ENCODE results near the gene AOC1. TPM values are rescaled to one million over a fixed set of nuclear protein-coding genes. Genes with fewer than 3 reads are reported as not detected.

AOC1 gene
- total RNA-seq (2013; cell fraction: nucleolus; rRNA removed): not detected in 2 replicates
- total RNA-seq (2014; rRNA removed): not detected in 2 replicates
- not detected in 2 replicates for total RNA-seq (2014; rRNA removed; fragmentation: Illumina TruSeq; extraction: Trizol)
- not detected in 2 replicates for total RNA-seq (2021)
- polyA plus RNA-seq (2011; ENCODE audit: low read depth): not detected
- polyA plus RNA-seq (2011; rRNA removed): 0.07 TPM in 1 of 2 replicates, not detected in the other
- polyA plus RNA-seq (2011; cell fraction: cytosol; rRNA removed): 0.07 and 0.12 TPM in 2 replicates
- polyA plus RNA-seq (2011; cell fraction: nucleus; rRNA removed): 0.09 and 0.21 TPM in 2 replicates
- polyA plus RNA-seq (2012): not detected in 2 replicates
- polyA plus RNA-seq (2014; fragmentation: Illumina TruSeq; extraction: Trizol): not detected in 2 replicates
- polyA plus RNA-seq (2014; fragmentation: Nextera tagmentation; extraction: Ambion mirVana): not detected
- not detected in 2 replicates for polyA plus RNA-seq (2014; rRNA removed)
- polyA plus RNA-seq (2016; fragmentation: Nextera tagmentation; extraction: Ambion mirVana): not detected
- 0.15 TPM in 1 of 2 replicates, not detected in the other for polyA minus RNA-seq (2011; rRNA and poly(A)+ RNA removed)
- not detected in 2 replicates for polyA minus RNA-seq (2011; cell fraction: cytosol; rRNA and poly(A)+ RNA removed)
- 0.12 TPM in 1 of 2 replicates, not detected in the other for polyA minus RNA-seq (2011; cell fraction: nucleus; rRNA and poly(A)+ RNA removed)
- not detected for Bru-seq, nascent RNA
- percentile 5 among the genes with signal in this experiment for BruChase-seq, experiment 1, labeled RNA remaining after a 6-hour chase
- not detected for BruChase-seq, experiment 2, labeled RNA remaining after a 2-hour chase
- long read RNA-seq, experiment 1, partial matches to known transcripts: 0 of 2 reads
- long read RNA-seq, experiment 1, other reads (novel, unspliced or antisense): 0 of 2 reads
- long read RNA-seq, experiment 2: 0 reads

- in situ Hi-C loops (cut with MboI): no loop called here
- no peaks in the 10 kb centered on the region for H3K79me2 ChIP-seq (ENCODE audit: control insufficient read depth, insufficient read depth, low read length)
- 28% methylated on average over 8 of the region's 8 CpGs for WGBS (ENCODE audit: insufficient coverage, insufficient replicate concordance, low lambda C conversion rate, missing lambda C conversion rate)
- H3K36me3 ChIP-seq (ENCODE audit: control insufficient read depth in 2 of 2, insufficient read depth in 2 of 2, low read length in 1 of 2): no peaks in the 10 kb centered on the region
- ChIA-PET RAD21 (ENCODE audit: unreplicated experiment) (no interaction called here), SMC1A (ENCODE audit: uncharacterized antibody, unreplicated experiment) (no interaction called here), POLR2A (no interaction called here), CTCF (interaction anchor here (1.2 kb wide), 1 partner anchor 23 kb away, joined by 4 read pairs; no protein-coding TSS in a partner anchor)
- no peak within 1 kb of the TSS for H3K27ac ChIP-seq (ENCODE audit: control insufficient read depth, insufficient read depth)
- FAIRE-seq: no peak
- H3K4me1 ChIP-seq (ENCODE audit: control insufficient read depth, insufficient read depth, low read length): no peaks in the 10 kb centered on the region
- no peak within 1 kb of the TSS for H3K4me3 ChIP-seq
- H3K9ac ChIP-seq (ENCODE audit: control insufficient read depth, insufficient read depth, low read length): no peak within 1 kb of the TSS
- peaks cover 2 to 4% of the 10 kb centered on the region in 2 experiments for H3K27me3 ChIP-seq (replicated peaks in 1 of 2; ENCODE audit: control insufficient read depth in 2 of 2, insufficient read depth in 2 of 2, low read length in 1 of 2)
- DNase-seq (ENCODE audit: low read depth, low spot score): no peak
- no peak for TF ChIP-seq IRF5 (IDR thresholded peaks at IDR 0.05; ENCODE audit: borderline replicate concordance)
- H3K9me3 ChIP-seq (replicated peaks; ENCODE audit: control insufficient read depth, insufficient read depth, low read length): no peaks in the 10 kb centered on the region
- ATAC-seq: no peak
- H3K4me2 ChIP-seq (ENCODE audit: control insufficient read depth, insufficient read depth): no peak within 1 kb of the TSS
- BruUV-seq (replicated peaks): no TSS peak
- no peak within 1 kb of the TSS for H2AFZ ChIP-seq (ENCODE audit: control insufficient read depth, low read depth, low read length)
- intact Hi-C loops (cut with micrococcal nuclease; ENCODE audit: unreplicated experiment): no loop called here
- H4K20me1 ChIP-seq (ENCODE audit: control insufficient read depth, insufficient read depth): no peaks in the 10 kb centered on the region
Measured at GRCh38 chr7:150852371-150852905, at the start of gene AOC1. TSS of gene AOC1 (plus strand) at chr7:150852517. CDS start at chr7:150856471, 3,954 bp downstream.

Measured in GM12878 (cell line).